Measurements from ENCODE around the gene FBXO41.
"Not testable (repeated sequence)": the region's sequence is repeated elsewhere in the genome, so short reads cannot be mapped to it uniquely, and the experiment has no call there.

FBXO41 gene

GRCh38 chr2:73267008-73267407, 17.3 kb downstream of the FBXO41 start:
- no peak for TF ChIP-seq CTCF (IDR thresholded peaks at IDR 0.05; ENCODE audit: low read length, missing control alignments)
- no peak overlapping the region for H3K4me3 ChIP-seq (replicated peaks; ENCODE audit: low read depth, low read length)
- no peak for DNase-seq (ENCODE audit: low read depth)

GRCh38 chr2:73266061-73266901, 18.0 kb downstream of the FBXO41 start:
- no peak for TF ChIP-seq CTCF (IDR thresholded peaks at IDR 0.05; ENCODE audit: low read length, missing control alignments)
- DNase-seq (ENCODE audit: low read depth): no peak
- no peak overlapping the region for H3K4me3 ChIP-seq (replicated peaks; ENCODE audit: low read depth, low read length)

- no peak overlapping the region for H3K4me3 ChIP-seq (replicated peaks; ENCODE audit: low read depth, low read length)
- DNase-seq (ENCODE audit: low read depth): no peak
- no peak for TF ChIP-seq CTCF (IDR thresholded peaks at IDR 0.05; ENCODE audit: low read length, missing control alignments)
Observed at GRCh38 chr2:73265298-73266060, 18.8 kb downstream of the FBXO41 start.

GRCh38 chr2:73264783-73265182, 19.5 kb downstream of the FBXO41 start:
- no peak for DNase-seq (ENCODE audit: low read depth)
- H3K4me3 ChIP-seq (replicated peaks; ENCODE audit: low read depth, low read length): no peak overlapping the region
- no peak for TF ChIP-seq CTCF (IDR thresholded peaks at IDR 0.05; ENCODE audit: low read length, missing control alignments)

GRCh38 chr2:73264332-73264606, 20.0 kb downstream of the FBXO41 start:
- no peak overlapping the region for H3K4me3 ChIP-seq (replicated peaks; ENCODE audit: low read depth, low read length)
- no peak for TF ChIP-seq CTCF (IDR thresholded peaks at IDR 0.05; ENCODE audit: low read length, missing control alignments)
- no peak for DNase-seq (ENCODE audit: low read depth)

- H3K4me3 ChIP-seq (replicated peaks; ENCODE audit: low read depth, low read length): no peak overlapping the region
- no peak for TF ChIP-seq CTCF (IDR thresholded peaks at IDR 0.05; ENCODE audit: low read length, missing control alignments)
- no peak for DNase-seq (ENCODE audit: low read depth)
Observed at GRCh38 chr2:73263540-73264331, 20.5 kb downstream of the FBXO41 start.

GRCh38 chr2:73262691-73263429, 21.4 kb downstream of the FBXO41 start:
- not testable (repeated sequence) for DNase-seq (ENCODE audit: low read depth); H3K4me3 ChIP-seq (replicated peaks; ENCODE audit: low read depth, low read length)
